Natural killer cell (primary cell): ENCODE results near the gene DLGAP4. TPM values are rescaled to one million over a fixed set of nuclear protein-coding genes. Genes with fewer than 3 reads are reported as not detected.

Experiments
- ATAC-seq, 3 donors: fragments of 150-1000 bp in 2 of 3; fragments of 200-7000 bp in 1 of 3; cut with Tn5 transposase; 1 replicate in 1 of 3; 2 replicates in 2 of 3; pipeline ENCODE4 v1.10.0; 2021; ENCODE audit warnings: mild to moderate bottlenecking in 2 of 3, moderate library complexity in 2 of 3
- DNase-seq, 2 donors: peaks; one replicate each; pipeline versions ENCODE4 v3.0.0 to v3.0.0-alpha.2; 2013 to 2021; ENCODE audit warnings: mixed read lengths in 1 of 2
- H3K27ac ChIP-seq: one replicate; pipeline ENCODE4 v1.5.1; 2013; ENCODE audit warnings: mild to moderate bottlenecking, low read length
- H3K27me3 ChIP-seq: one replicate; pipeline ENCODE4 v1.6.1; 2013; ENCODE audit warnings: low read length; ENCODE audit not compliant: control insufficient read depth, insufficient read depth
- H3K36me3 ChIP-seq: one replicate; pipeline ENCODE4 v1.6.1; 2013; ENCODE audit warnings: low read length; ENCODE audit not compliant: control insufficient read depth, insufficient read depth
- H3K4me1 ChIP-seq: one replicate; pipeline ENCODE4 v1.6.1; 2013; ENCODE audit warnings: low read length; ENCODE audit not compliant: control insufficient read depth, insufficient read depth
- H3K4me3 ChIP-seq: one replicate; pipeline ENCODE4 v1.5.1; 2013; ENCODE audit warnings: low read length
- H3K9me3 ChIP-seq: one replicate; pipeline ENCODE4 v1.6.1; 2013; ENCODE audit warnings: low read length; ENCODE audit not compliant: control insufficient read depth, insufficient read depth
- H3K27ac Mint-ChIP-seq, 2 donors: one replicate each; pipeline ENCODE4 v1.8.0; 2022; ENCODE audit warnings: mild to moderate bottlenecking in 2 of 2, mixed read lengths in 2 of 2, moderate library complexity in 1 of 2
- H3K27me3 Mint-ChIP-seq, 2 donors: one replicate each; pipeline ENCODE4 v1.8.0; 2022; ENCODE audit warnings: low read depth in 2 of 2, mixed read lengths in 2 of 2
- H3K36me3 Mint-ChIP-seq: one replicate; pipeline ENCODE4 v1.8.0; 2022; ENCODE audit warnings: mixed read lengths
- H3K4me1 Mint-ChIP-seq, 2 donors: one replicate each; pipeline ENCODE4 v1.8.0; 2022; ENCODE audit warnings: mixed read lengths in 2 of 2
- H3K4me3 Mint-ChIP-seq: one replicate; pipeline ENCODE4 v1.8.0; 2022; ENCODE audit warnings: mild to moderate bottlenecking, moderate library complexity, mixed read lengths
- H3K9me3 Mint-ChIP-seq, 2 donors: one replicate each; pipeline ENCODE4 v1.8.0; 2022; ENCODE audit warnings: mixed read lengths in 2 of 2
- WGBS: methylation state at CpG from one replicate; pipeline ENCODE4 v1.1.7; 2013; ENCODE audit warnings: missing lambda C conversion rate; ENCODE audit not compliant: insufficient coverage; 5-methylcytosine and 5-hydroxymethylcytosine counted together
- intact Hi-C: fragments of 100-400 bp; cut with micrococcal nuclease; formaldehyde crosslinking; loops from one replicate; pipeline ENCODE4 v1.14.2; 2022
- total RNA-seq, 4 donors: library from RNA; stranded (reverse); fragments of 120-200 nt in 1 of 4; gene quantifications; one replicate each; pipeline versions ENCODE4 v1.2.3 to v1.2.4, GENCODE V29; 2013 to 2022
- TF ChIP-seq, protein P1 (sequence below): fragments of 200-600 bp; IDR thresholded peaks from one replicate; pipeline ENCODE4 v1.8.0; 2022; ENCODE audit warnings: antibody characterized with exemption

Gene DLGAP4
- total RNA-seq, 3 donors from 2014 or later (not counting 1 experiment from before 2014, with no cell fraction given): 47.9 to 51.6 (median 51.2) TPM

DNA sequence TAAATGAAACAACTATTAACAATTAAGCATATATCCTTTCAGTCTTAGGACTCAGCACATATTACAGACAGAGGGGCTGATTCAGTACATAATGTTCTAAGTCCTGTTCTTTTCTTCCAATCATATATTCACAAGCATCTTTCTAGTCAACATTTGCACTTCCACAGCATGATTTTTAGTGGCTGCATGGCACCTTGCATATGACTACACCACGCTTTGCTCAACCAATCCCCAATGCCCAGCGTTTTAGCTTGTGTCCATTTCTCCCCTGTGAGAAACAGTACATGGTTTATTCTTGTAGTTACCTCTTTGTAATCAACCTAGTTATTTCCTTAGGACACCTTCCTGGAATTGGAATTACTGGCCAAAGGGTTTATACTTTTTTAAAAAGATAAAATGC is 36.6 kb upstream of the DLGAP4 start:
- intact Hi-C loops: no loop called here
- no peak for DNase-seq
- no peak overlapping the region for H3K4me3 Mint-ChIP-seq
- no peaks in the 10 kb centered on the region for H3K9me3 ChIP-seq
- H3K36me3 Mint-ChIP-seq: no peaks in the 10 kb centered on the region
- no peaks in the 10 kb centered on the region for H3K36me3 ChIP-seq
- no peak overlapping the region for H3K27ac ChIP-seq
- no peaks in the 10 kb centered on the region for H3K27me3 Mint-ChIP-seq
- TF ChIP-seq, protein P1, sequence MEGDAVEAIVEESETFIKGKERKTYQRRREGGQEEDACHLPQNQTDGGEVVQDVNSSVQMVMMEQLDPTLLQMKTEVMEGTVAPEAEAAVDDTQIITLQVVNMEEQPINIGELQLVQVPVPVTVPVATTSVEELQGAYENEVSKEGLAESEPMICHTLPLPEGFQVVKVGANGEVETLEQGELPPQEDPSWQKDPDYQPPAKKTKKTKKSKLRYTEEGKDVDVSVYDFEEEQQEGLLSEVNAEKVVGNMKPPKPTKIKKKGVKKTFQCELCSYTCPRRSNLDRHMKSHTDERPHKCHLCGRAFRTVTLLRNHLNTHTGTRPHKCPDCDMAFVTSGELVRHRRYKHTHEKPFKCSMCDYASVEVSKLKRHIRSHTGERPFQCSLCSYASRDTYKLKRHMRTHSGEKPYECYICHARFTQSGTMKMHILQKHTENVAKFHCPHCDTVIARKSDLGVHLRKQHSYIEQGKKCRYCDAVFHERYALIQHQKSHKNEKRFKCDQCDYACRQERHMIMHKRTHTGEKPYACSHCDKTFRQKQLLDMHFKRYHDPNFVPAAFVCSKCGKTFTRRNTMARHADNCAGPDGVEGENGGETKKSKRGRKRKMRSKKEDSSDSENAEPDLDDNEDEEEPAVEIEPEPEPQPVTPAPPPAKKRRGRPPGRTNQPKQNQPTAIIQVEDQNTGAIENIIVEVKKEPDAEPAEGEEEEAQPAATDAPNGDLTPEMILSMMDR: no peak
- 93% methylated on average over 2 of the region's 2 CpGs for WGBS
- no peaks in the 10 kb centered on the region for H3K4me1 Mint-ChIP-seq
- no peaks in the 10 kb centered on the region for H3K4me1 ChIP-seq
- no peak overlapping the region for H3K4me3 ChIP-seq
- H3K9me3 Mint-ChIP-seq: no peaks in the 10 kb centered on the region
- no peak overlapping the region for H3K27ac Mint-ChIP-seq
- no peaks in the 10 kb centered on the region for H3K27me3 ChIP-seq
- ATAC-seq: no peak

DNA sequence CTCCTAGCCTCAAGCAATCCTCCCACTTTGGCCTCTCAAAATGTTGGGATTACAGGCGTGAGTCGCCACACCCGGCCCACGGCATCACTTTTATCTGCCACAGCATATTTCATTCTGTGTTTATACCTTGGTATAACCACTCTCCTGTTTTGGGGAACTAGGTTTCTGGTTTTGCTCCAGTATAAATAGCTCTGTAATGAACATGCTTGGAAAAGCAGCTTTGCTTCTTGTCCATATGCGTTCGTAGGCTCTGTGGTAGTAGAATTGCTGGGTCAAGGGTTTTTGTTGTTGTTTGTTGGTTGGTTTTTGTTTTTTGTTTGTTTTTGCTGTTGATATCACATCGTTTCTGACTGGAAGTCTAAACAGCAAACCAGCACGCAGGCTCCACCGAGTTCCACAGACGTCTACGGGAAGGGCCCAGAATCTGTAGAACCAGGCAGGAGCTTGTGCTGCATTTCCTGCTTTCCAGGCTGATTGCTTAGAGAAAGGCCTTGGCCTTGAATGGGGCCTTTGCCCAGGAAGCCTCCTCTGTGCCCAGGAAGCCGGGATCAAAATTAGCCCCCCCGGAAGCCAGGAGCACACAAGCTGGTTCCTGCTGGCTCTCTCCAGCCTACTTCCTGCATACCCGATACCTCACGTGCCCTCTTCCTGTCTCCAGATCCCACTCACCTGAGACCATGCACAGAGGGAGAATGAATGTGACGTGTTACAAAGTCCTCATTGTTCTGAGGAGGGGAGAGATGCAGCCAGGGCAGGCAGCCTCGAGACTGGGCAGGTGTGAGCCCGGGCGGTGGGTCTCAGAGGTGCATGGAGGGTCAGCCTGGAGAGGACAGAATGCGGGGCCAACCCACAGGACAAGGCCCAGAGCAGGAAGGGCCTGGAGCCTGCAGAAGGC is 35.1 kb upstream of the DLGAP4 start:
- no peak overlapping the region for H3K4me3 Mint-ChIP-seq
- Histone ChIP-seq H3K4me3 (no peak overlapping the region), H3K4me1 (no peaks in the 10 kb centered on the region), H3K27me3 (no peaks in the 10 kb centered on the region), H3K27ac (no peak overlapping the region), H3K36me3 (no peaks in the 10 kb centered on the region), H3K9me3 (no peaks in the 10 kb centered on the region)
- intact Hi-C loops: no loop called here
- no peaks in the 10 kb centered on the region for H3K9me3 Mint-ChIP-seq
- DNase-seq (no peak), ATAC-seq (no peak)
- H3K36me3 Mint-ChIP-seq: no peaks in the 10 kb centered on the region
- 86% methylated on average over 19 of the region's 20 CpGs for WGBS
- TF ChIP-seq, protein P1: no peak
- no peaks in the 10 kb centered on the region for H3K4me1 Mint-ChIP-seq
- H3K27me3 Mint-ChIP-seq: no peaks in the 10 kb centered on the region
- H3K27ac Mint-ChIP-seq: no peak overlapping the region

DNA sequence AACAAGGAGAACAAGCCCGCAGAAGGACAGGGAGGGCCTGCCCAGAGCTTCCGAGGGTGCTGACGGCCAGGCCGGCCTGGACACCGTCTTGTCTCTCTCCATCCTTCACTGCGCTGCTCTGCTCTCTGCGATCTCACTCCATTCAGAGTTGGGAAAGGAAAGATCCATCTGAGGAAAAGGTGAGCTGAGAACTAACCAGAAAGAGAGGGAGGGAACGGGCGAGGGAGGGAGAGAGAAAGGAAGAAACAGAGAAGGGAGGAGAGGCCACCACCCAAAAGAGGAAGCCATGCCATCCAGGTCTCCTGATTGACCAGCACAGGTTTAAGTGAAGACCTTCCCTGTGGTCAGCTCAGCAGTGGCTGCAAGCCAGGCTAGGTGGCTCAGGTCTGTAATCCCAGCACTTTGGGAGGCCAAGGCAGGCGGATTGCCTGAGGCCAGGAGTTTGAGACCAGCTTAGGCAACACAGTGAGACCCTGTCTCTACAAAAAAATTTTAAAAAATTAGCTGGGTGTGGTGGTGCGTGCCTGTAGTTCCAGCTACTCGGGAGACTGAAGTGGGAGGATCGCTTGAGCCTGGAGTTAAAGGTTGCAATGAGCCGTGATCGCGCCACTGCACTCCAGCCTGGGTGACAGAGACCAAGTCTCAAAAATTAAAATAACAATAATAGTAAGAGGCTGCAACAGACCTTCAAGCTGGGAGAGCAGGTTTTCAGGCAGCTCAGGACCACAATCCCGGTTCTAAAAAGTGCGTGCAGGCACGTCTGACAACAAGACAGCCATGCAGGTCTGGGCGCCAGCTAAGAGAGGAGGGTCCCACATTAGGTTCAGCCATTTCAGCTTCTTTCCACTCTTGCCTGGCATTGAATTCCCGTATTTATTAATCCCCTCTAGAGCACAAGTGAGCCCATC is 34.2 kb upstream of the DLGAP4 start:
- H3K27me3 ChIP-seq: no peaks in the 10 kb centered on the region
- WGBS: 90% methylated on average over 21 of the region's 21 CpGs
- Mint-ChIP-seq H3K27me3 (no peaks in the 10 kb centered on the region), H3K9me3 (no peaks in the 10 kb centered on the region), H3K4me3 (no peak overlapping the region), H3K4me1 (no peaks in the 10 kb centered on the region), H3K27ac (no peak overlapping the region), H3K36me3 (no peaks in the 10 kb centered on the region)
- TF ChIP-seq, protein P1: no peak
- no peaks in the 10 kb centered on the region for H3K36me3 ChIP-seq
- H3K9me3 ChIP-seq: no peaks in the 10 kb centered on the region
- H3K4me1 ChIP-seq: no peaks in the 10 kb centered on the region
- intact Hi-C loops: no loop called here
- DNase-seq: no peak
- no peak for ATAC-seq
- H3K27ac ChIP-seq: no peak overlapping the region
- H3K4me3 ChIP-seq: no peak overlapping the region
